ENCODE results near the gene TMEM150B.

The TMEM150B gene, protein sequence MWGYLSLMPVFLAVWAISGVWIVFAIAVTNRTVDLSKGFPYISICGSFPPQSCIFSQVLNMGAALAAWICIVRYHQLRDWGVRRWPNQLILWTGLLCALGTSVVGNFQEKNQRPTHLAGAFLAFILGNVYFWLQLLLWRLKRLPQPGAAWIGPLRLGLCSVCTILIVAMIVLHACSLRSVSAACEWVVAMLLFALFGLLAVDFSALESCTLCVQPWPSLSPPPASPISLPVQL

DNA sequence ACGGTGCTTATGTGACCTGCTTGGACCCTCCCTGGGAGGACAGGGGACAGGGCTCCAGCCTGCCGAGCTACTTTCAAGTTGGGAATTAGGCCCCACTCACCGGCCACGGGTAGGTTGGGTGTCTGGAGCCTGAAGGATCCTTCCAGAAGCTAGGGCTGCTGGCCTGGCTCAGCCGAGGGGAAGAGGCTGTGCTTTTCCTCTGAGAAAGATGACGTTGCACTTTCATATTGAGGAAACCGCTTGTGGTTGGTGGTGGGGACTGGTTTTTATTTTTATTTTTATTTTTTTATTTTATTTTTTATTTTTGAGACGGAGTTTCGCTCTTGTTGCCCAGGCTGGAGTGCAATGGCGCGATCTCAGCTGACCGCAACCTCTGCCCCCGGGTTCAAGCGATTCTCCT, at the start of gene TMEM150B:
TMEM150B (minus strand) TSS at position 170 of the 400 bp plus-strand sequence. CDS start 4,305 bp downstream, outside the sequence.
- no peak within 1 kb of the TSS for H3K4me3 ChIP-seq (ENCODE audit: control insufficient read depth, low read depth, low read length)
- DNase-seq (ENCODE audit: low read depth) = no peak
- no peak for TF ChIP-seq CTCF (conservative IDR thresholded peaks at IDR 0.05; ENCODE audit: control insufficient read depth, insufficient read depth, low read depth, low read length)

DNA sequence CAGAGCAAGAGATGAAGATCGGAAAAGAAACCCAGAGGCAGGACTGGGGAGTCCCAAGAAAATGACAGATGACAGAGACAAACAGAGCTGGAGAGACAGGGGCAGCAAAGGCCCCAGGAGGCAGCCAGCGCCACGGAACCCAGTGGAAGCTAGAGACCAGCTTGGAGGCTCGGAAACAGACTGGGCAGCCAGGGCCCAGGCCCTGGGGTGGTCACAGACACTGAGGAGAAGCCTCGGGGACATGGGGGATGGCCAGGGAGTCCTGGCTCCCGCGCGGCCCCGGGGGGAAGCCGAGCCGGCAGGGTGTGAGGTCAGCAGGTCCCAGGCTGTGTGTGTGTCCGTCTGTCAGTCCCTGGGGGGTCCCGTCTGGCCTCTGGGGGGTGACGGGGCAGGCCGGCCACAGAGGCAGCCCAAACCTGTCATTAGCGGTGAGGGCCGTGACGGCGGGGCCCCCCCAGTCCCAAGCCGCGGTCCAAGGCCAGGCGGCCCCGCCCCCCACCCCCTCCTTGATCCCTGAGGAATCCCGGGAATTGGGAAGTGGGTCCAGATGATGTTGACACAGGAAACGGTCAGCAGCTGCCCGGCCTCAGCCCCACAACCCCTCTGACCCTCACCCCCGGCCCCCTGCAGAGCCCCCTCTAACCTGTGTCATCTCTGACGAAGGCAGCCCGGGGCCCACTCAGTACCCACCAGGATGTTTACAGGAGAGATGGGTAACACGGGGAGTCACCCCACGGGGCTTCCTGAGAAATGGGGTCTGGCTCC, 49.0 kb upstream of the TMEM150B start:
- TF ChIP-seq CTCF (conservative IDR thresholded peaks at IDR 0.05; ENCODE audit: control insufficient read depth, insufficient read depth, low read depth, low read length) = no peak
- no peak overlapping the region for H3K4me3 ChIP-seq (ENCODE audit: control insufficient read depth, low read depth, low read length)
- peak; percentile 44 for DNase-seq (ENCODE audit: low read depth)

DNA sequence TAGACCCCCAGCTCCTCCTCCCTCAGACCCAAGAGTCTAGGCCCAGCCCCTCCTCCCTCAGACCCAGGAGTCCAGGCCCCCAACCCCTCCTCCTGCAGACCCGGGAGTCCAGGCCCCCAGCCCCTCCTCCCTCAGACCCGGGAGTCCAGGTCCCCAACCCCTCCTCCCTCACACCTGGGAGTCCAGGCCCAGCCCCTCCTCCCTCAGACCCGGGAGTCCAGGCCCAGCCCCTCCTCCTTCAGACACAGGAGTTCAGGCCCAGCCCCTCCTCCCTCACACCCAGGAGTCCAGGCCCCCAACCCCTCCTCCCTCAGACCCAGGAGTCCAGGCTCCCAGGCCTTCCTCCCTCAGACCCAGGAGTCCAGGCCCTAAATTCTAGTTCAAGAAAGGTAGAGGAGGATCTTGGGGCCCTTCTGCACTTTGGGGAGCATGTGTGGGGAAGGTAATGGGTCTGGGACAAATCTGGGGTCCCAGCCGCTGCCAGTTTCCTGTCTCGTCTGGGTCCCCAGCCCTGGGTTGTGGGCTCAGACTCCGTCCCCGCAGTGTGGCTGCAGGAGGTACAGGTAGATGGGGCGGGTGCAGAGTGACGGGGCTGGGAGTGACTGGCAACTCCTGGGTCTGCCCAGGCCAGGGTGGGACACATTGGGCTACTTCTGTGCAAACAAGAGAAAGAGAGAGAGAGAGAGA, 48.3 kb upstream of the TMEM150B start:
- no peak for DNase-seq (ENCODE audit: low read depth)
- H3K4me3 ChIP-seq (ENCODE audit: control insufficient read depth, low read depth, low read length) = no peak overlapping the region
- no peak for TF ChIP-seq CTCF (conservative IDR thresholded peaks at IDR 0.05; ENCODE audit: control insufficient read depth, insufficient read depth, low read depth, low read length)

GRCh38 chr19:55372316-55373081, 47.4 kb upstream of the TMEM150B start:
- no peak for TF ChIP-seq CTCF (conservative IDR thresholded peaks at IDR 0.05; ENCODE audit: control insufficient read depth, insufficient read depth, low read depth, low read length)
- peak; percentile 41 for DNase-seq (ENCODE audit: low read depth)

DNA sequence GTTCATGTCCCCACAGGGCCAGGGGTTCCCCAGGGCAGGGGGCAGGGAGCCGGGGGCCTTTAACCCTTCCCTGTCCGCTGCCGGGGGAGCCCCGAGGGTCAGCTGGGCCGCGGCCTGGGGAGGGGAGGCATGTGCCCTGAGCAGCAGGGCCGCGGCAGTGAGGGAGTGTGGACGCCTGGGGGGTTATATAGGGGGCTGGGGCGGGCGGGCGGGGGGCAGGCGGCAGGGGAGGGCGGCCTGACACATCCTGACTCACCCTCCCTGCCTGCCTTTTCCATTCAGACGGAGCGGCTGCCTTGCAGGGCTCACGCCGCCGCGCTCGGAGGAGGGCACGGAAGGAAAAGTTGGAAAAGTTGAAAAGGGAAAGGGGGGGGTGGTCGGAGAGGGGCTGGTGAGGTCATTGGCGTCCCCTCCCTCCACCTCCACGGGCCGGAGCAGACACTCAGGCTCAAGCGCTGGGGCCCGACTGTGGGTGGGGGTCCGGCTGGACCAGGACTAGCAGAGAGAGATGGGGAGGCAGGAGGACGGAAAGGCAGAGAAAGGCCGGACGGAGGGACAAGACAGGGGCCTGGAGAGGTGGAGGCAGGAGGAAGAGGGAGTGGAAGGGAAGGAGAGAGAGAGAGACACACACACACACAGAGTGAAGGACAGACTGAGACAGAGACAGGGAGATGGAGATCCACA, 45.3 kb upstream of the TMEM150B start, which contains the start of gene IL11:
IL11 (minus strand) TSS at position 159 of the 684 bp plus-strand sequence; CDS start at position 6, 153 bp downstream.
- peak within 1 kb of the TSS; percentile 59 for H3K4me3 ChIP-seq (ENCODE audit: control insufficient read depth, low read depth, low read length)
- TF ChIP-seq CTCF (conservative IDR thresholded peaks at IDR 0.05; ENCODE audit: control insufficient read depth, insufficient read depth, low read depth, low read length) = no peak
- DNase-seq (ENCODE audit: low read depth) = peak; percentile 51

More at GRCh38 chr19:55372316-55373081, 47.4 kb upstream of the TMEM150B start:
- no peak overlapping the region for H3K4me3 ChIP-seq (ENCODE audit: control insufficient read depth, low read depth, low read length)
